AG09319 (cell line): Measurements from ENCODE around the gene TMEM179.

Experiments
- DNase-seq: peaks from one replicate; pipeline ENCODE4 v3.0.0-alpha.2; 2010; ENCODE audit warnings: low read depth; ENCODE audit errors: extremely low read depth
- TF ChIP-seq, protein P1 (sequence below): IDR thresholded peaks from 2 replicates; pipeline ENCODE4 v1.5.1; 2011; ENCODE audit warnings: low read depth, mild to moderate bottlenecking, inconsistent platforms, low read length, moderate library complexity

TMEM179 gene

DNA sequence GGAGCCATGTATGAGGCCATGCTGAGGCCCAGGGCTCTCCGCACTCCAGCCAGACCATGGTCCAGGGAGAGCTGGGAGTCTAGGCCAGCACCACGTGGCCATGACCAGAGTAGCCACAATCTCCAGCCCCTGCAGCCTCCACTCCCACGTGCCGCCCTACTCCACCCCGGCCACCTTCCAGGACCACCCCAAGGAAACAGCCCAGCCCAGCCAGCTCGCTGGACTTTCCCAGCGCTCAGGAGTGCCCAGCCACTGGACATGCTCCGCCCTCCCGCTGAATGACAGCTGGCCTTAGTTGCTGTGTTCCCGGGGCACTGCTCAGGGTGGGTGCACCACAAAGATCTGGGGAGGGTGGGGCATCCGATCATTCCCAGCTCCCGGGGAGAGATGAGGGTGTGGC lies 27.1 kb downstream of the TMEM179 start:
- DNase-seq: no peak

DNA sequence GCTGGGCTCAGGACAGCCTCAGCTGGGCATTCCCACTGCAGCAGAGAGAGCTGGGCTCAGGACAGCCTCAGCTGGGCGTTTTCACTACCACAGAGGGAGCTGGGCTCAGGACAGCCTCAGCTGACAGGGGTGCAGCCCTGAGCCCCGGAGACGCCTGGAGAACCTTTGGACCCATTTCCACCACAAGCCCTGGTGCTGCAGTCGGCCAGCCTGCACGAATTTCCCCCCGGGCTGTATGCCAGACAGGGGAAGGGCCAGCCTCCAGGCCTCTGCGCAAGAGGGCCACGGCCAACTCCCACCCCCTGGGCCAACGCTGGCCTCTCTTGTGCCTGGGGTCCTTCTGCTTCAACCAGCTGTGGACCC lies 27.6 kb downstream of the TMEM179 start:
- no peak for DNase-seq
- TF ChIP-seq, protein P1, sequence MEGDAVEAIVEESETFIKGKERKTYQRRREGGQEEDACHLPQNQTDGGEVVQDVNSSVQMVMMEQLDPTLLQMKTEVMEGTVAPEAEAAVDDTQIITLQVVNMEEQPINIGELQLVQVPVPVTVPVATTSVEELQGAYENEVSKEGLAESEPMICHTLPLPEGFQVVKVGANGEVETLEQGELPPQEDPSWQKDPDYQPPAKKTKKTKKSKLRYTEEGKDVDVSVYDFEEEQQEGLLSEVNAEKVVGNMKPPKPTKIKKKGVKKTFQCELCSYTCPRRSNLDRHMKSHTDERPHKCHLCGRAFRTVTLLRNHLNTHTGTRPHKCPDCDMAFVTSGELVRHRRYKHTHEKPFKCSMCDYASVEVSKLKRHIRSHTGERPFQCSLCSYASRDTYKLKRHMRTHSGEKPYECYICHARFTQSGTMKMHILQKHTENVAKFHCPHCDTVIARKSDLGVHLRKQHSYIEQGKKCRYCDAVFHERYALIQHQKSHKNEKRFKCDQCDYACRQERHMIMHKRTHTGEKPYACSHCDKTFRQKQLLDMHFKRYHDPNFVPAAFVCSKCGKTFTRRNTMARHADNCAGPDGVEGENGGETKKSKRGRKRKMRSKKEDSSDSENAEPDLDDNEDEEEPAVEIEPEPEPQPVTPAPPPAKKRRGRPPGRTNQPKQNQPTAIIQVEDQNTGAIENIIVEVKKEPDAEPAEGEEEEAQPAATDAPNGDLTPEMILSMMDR: no peak

More for the DNA sequence above, 27.1 kb downstream of the TMEM179 start:
- TF ChIP-seq, protein P1: no peak

DNA sequence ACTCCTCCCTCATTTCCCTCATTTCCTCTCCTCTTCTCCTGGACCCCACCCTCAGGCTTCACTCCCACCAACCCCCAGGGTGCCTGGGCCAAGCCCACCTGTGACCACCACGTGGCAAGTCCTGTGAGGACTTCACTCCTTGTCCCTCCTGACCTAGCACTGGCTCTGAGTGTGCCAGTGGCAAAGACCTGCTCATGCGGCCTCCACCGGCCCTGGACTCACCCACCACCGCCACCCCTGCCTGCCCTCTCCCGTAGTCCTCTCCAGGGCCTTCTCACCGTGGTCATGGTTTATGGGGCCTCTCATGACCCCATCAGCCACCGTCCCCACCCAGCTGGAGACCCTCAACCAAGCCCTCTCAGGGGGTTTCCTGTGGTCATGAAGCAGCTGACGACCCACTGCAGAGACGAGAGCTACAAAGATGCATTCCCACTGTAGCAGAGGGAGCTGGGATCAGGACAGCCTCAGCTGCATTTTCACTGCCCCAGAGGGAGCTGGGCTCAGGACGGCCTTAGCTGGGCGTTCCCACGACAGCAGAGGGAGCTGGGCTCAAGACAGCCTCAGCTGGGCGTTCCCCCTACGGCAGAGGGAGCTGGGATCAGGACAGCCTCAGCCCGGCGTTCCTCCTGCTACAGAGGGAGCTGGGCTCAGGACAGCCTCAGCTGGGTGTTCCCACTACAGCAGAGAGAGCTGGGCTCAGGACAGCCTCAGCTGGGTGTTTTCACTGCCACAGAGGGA lies 28.2 kb downstream of the TMEM179 start:
- TF ChIP-seq, protein P1: no peak
- DNase-seq: no peak

DNA sequence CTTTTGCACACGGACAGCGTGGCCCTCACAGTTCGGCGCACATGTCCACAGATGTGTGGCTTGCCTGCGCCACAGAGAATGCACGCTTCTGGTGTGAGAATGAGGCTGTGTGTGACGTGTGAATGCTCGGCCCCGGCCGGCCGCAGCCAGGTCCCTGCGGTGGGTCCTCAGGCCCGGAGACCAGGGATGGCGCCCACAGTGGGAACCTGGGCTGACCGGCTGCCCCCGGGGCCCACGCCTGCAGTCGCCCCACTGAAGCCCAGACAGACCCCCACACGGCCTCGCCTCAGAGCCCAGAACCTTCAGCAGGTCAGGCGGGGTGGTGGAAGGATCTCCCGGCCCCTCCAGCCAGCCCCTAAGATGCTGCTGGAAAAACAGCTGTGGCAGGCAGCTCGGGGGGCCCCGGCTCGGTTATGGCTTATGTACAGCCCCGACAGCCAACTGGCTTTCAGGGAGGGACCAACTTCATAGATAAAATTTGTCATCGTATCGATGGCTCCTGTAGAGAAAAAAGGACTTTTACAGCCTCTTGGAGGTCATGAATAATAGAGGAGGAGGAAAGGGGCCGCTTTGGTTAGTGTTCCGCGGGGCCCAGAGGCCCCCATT lies 29.5 kb downstream of the TMEM179 start:
- TF ChIP-seq, protein P1: no peak
- no peak for DNase-seq

DNA sequence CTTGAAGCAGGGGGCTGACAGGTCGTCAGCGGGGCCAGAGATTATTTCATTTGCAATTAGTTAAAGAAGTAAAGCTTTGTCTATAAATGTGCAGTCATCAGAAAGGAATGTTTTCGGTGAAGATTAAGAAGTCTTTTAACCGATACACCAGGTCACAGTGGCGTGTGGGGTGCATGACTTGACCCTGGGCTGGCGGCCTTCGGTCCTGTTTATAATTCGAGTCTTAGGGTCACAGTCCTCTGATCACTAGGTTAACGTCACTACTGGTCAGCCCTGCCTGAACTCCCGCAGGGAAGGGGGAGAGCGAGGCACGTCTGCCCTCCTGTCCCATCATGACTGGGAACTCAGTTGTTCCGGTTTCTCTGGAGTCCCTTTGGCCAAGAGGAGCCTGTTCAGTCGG lies 30.0 kb downstream of the TMEM179 start:
- TF ChIP-seq, protein P1: no peak
- no peak for DNase-seq

DNA sequence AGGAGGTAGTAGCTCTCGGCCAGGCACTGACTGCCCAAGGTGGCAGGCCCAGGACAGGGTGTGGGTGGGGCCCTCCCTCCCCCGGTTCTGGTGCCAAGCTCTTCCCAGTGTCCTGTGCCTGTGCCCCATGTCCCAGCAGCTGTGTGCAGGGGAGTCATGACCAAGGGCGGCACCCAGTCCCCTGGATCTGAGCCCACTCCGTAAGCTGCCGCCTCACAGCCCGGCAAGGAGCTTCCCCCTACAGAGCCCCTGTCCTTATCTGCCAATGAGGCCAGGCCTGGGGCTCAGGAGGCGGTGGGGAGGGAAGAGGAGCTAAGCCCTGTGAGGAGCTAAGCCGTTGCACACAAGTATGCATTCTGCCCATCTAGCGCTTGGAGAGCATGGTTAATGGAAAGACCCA lies 30.6 kb downstream of the TMEM179 start:
- TF ChIP-seq, protein P1: no peak
- DNase-seq: no peak

DNA sequence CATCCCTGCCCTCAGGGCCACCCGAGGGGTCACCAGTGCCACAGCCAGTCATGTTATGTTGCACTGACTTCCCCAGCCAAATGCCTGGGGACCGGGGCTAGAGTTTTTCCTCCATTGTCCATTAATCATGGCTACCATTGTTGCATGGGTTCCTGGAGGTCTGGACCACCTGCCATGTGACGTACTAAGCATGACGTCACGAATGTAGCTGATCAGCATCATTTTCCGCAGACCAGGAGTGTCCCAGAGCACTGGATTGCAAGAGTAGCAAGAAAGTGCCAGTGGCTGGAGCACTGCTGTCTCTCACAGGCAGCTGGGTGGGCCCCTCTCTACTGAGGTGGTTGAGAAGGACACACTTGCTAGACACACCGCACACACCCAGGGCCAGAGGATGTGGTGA lies 31.9 kb downstream of the TMEM179 start:
- TF ChIP-seq, protein P1: no peak

More for the DNA sequence above, 31.9 kb downstream of the TMEM179 start:
- no peak for DNase-seq
